B cell (primary cell): ENCODE measurements around the gene SFTPB.

Experiments
- EZH2 ChIP-seq: IDR thresholded peaks from 2 replicates; pipeline ENCODE4 v1.6.1; 2012; ENCODE audit warnings: borderline replicate concordance, low read depth, mild to moderate bottlenecking, moderate library complexity, low read length; ENCODE audit not compliant: insufficient read depth, poor library complexity, severe bottlenecking
- TF ChIP-seq, protein P1 (sequence below): fragments of 200-600 bp; IDR thresholded peaks from one replicate; pipeline ENCODE4 v1.8.0; 2022; ENCODE audit warnings: antibody characterized with exemption, mild to moderate bottlenecking

DNA sequence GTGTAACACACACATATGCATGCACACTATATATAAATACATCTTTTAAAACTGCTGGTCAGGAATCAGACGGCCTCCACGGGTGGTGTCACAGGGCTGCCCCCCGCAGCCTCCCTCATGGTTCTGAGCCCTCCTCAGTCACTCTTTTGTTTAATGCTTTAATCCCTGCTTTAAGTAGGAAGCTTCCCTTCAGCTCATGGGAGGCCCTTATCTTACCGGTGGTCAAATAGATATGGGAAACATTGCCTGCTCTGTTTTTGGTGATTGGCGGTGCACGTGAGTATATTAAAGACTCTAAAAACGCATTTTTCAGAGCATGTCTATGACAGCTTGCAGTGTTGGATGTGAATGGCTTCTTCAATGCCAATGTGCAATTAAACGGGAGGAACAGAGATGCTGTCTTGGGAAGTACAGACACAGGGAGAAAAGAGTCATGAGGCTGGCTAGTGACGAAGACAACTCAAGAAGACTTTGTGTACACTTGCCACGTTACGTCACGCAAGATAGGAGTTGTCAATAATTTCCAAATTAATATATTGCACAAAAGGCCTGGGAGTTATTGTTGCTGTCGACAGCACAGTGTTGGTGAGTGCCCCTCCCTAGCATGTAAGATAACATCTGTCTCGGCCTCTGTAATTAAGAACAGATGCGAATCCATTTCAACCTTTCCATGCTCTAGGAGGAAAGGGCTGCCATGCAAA is 49.5 kb upstream of the SFTPB start:
- TF ChIP-seq, protein P1, sequence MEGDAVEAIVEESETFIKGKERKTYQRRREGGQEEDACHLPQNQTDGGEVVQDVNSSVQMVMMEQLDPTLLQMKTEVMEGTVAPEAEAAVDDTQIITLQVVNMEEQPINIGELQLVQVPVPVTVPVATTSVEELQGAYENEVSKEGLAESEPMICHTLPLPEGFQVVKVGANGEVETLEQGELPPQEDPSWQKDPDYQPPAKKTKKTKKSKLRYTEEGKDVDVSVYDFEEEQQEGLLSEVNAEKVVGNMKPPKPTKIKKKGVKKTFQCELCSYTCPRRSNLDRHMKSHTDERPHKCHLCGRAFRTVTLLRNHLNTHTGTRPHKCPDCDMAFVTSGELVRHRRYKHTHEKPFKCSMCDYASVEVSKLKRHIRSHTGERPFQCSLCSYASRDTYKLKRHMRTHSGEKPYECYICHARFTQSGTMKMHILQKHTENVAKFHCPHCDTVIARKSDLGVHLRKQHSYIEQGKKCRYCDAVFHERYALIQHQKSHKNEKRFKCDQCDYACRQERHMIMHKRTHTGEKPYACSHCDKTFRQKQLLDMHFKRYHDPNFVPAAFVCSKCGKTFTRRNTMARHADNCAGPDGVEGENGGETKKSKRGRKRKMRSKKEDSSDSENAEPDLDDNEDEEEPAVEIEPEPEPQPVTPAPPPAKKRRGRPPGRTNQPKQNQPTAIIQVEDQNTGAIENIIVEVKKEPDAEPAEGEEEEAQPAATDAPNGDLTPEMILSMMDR: no peak
- TF ChIP-seq EZH2: no peak
